ENCODE results near the gene RGS8.

Gene RGS8

GRCh38 chr1:182642461-182642860 lies 41.9 kb downstream of the RGS8 start:
- in situ Hi-C loops (cut with MboI; ENCODE audit: low sequenced_read_pairs) = no loop called here

GRCh38 chr1:182641561-182641960 lies 42.8 kb downstream of the RGS8 start:
- in situ Hi-C loops (cut with MboI; ENCODE audit: low sequenced_read_pairs) = no loop called here

DNA sequence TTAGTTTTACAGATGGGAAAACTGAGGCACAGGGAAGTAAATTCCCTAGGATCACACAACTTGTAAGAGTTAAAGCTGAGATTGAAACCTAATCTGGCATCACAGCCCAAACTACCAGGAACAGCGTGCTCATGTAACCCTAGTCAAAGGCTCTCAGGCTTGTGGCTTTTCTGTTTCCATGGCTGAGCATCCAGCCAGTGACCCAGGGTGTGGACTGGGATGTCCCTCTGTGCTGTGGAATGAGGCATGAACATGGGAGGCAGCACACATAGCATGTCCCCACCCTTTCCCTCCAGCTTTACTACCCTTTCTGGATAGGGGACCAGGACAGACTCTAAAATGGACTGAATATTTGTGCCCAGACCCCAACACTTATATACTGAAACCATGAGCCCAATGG lies 45.1 kb downstream of the RGS8 start:
- in situ Hi-C loops (cut with MboI; ENCODE audit: low sequenced_read_pairs) = loop anchor here (10.0 kb wide), 1 partner anchor 145 kb away; the partner anchor contains the start of gene NPL

DNA sequence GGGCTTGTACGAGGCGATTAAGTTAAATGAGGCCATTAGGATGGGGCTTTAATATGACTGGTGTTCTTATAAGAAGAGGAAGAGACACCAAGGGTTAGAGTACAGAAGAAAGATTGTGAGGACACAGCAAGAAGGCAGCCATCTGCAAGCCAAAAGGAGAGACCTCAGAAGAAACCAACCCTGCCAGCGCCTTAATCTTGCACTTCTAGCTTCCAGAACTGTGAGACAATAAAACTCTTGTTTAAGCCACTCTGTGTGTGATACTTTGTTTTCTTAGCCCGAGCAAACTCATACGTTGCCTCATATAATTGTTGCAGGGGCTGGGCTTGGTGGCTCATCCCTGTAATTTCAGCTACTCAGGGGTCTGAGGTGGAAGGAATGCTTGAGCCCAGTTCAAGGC lies 46.6 kb downstream of the RGS8 start:
- in situ Hi-C loops (cut with MboI; ENCODE audit: low sequenced_read_pairs) = loop anchor here (10.0 kb wide), 1 partner anchor 147 kb away; the partner anchor contains the start of gene NPL

DNA sequence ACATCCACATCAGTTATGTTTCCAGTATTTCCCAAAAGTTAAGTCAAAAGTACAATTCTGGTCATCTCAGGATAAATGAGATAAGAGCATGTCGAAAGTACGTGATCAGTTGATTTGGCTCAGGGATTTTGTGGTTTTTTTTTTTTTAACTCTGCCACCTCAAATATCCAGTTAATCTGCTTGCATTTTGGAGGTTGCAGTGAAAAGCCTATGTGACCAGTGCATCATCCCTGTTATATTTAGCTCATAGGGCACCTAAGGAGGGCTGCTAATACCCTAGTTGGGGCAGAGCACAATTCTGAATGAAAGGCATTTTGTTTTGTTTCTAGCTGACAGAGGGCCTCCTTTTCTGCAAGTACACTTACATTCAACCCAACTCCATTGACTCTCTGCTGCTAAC lies 48.5 kb downstream of the RGS8 start:
- in situ Hi-C loops (cut with MboI; ENCODE audit: low sequenced_read_pairs) = loop anchor here (10.0 kb wide), 1 partner anchor 149 kb away; the partner anchor contains the start of gene NPL

Measured in HL-60/S4 treated with phorbol 12-myristate 13-acetate at 8.2 ng/mL for 4 days and 3 days (cell line).